Activated T-cell treated with anti-CD3 and anti-CD28 coated beads for 4 hours (primary cell): ENCODE measurements around the gene HMBS.
A peak's percentile ranks its signal among the peaks of the same experiment; 100 is the strongest.
"Not testable (repeated sequence)": the region's sequence is repeated elsewhere in the genome, so short reads cannot be mapped to it uniquely, and the experiment has no call there.

ENCODE experiments used
- DNase-seq: peaks from one replicate; pipeline ENCODE4 v3.0.0-alpha.2; 2020

HMBS gene

DNA sequence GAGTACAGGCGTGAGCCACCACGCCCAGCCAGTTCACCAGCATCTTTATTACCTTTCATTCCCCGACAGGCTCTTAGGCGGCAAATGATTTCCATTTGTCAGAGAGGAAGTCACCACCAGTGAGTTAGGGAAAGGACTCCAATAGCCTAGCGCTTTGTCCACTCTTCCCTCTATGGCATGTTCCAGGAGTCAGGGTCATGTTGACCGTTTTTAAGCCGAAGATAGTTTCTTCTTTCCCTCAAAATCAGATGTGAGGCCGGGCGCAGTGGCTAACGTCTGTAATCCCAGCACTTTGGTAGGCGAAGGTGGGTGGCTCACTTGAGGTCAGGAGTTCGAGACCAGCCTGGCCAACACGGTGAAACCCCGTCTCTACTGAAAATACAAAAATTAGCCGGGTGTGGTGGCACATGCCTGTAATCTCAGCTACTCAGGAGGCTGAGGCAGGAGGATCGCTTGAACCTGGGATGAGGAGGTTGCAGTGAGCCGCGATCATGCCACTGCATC, 18.5 kb downstream of the HMBS start:
- not testable (repeated sequence) for DNase-seq

DNA sequence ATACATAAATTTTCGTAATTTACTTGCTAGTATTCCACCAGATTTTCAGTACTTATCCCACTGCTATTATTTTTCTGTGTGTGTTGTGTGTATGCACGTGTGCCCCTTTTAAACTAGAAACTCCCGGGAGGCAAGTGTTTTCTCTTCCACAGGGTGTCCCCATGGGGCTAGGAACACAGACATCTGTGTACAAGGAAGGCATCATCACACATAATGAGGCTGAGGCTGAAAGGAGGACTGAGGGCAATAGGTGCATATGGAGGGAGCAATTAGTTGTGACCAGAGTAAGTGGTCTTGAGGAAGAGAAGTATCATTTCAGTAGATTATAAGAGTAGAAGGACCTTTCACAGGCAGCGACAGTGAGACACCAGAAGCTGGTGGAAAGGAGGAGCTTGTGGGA, 19.1 kb downstream of the HMBS start:
- DNase-seq = no peak

DNA sequence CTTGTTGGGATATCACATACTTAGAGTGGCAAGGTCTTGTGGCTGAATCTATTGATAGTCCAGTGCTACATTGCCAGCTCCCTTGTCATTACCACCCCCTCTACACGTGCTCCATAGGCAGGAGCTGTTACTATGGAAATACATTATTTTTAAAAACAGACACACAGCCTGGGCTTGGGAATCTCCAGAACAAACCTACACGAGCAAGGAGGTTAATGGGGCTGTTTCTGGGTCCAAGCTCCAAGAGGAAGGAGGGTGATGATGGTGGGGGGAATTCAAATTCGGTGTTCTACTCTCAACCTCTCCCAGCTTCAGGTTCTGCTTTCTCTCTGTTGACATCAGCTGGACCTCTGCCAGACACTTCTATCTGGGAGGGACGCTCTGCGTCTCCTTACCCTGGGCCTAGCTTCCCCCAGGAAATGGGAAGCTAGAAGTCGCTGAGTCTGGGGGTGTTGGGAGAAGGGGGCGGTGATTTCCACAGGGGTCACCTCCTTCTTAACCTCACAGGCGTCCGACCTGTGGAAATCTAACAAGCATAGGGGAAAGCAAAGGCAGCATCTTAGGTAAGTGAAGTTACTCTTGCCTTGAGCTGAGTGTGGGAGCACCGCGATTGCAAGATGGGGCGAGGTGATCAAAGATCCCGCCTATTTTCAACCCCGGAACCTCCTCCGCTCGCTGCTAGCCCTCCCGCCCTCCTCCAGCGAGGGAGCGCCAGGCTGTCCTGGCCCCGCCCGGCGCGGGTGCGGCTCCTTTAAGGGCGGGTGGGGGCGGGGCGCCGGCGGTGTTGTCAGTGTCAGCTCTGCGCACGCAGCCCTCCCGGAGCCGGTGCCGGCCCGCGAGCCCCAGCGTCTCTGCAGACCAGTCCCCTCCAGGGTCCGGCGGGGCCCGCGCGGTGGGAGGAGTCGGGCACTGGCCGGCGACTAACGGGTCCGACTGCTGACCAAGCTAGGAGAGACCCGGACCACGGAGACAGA, 22.2 kb downstream of the HMBS start, which contains the start of gene C2CD2L:
C2CD2L (plus strand) TSS at position 781 of the 974 bp plus-strand sequence. CDS start 398 bp downstream, outside the sequence.
- DNase-seq = peak; percentile 82

DNA sequence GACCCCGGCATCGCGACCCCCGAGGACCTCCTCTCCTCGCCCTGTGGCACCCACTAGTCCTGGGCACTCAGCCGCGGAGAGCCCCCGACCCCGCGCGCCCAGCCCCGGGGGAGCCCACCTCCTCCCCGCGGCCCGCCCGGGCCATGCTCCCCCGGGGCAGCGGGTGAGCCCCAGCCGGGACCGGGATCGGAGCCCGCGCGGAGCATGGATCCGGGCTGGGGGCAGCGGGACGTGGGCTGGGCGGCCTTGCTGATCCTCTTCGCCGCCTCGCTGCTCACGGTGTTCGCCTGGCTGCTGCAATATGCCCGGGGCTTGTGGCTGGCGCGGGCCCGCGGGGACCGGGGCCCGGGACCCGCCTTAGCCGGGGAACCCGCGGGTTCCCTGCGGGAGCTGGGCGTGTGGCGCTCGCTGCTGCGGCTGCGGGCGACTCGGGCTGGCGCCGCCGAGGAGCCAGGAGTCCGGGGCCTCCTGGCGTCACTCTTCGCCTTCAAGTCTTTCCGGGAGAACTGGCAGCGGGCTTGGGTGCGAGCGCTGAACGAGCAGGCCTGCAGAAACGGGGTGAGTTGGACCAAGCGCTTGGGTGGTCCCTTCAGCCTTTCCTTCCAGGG, 23.0 kb downstream of the HMBS start:
- no peak for DNase-seq

DNA sequence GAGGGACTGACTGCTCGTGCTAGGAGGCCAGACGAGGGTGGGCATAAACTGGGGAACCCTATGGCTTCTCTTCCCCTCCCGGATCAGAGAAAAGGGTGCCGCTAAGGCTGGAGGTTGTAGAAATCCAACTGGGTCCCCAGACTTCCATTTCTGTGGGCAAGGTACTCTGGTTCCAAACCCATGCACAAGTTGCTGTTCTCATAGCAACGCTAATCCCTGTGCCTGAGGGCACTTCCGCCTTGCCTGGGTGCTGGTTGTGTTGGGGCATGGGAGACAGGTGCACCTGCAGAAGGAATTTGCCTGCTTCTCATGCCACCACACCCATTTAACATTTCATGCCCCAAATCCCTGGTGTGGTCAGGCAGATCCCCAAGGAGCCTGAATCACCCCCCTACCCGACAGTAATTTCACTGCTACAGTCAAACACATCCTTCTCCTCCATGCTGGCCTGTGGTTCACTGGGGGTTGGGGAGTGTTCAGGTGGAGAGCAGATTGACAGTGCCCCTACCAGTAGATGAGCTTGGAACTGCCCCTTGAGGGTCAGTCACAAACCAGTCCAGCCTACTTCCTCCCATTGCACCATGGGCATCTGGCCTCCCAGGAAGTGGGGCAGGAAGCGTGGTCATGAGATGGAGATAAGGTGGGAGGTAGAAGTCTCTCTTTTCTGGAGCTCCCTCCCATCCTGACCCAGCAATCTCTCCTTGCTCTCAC, 23.6 kb downstream of the HMBS start:
- DNase-seq = no peak

DNA sequence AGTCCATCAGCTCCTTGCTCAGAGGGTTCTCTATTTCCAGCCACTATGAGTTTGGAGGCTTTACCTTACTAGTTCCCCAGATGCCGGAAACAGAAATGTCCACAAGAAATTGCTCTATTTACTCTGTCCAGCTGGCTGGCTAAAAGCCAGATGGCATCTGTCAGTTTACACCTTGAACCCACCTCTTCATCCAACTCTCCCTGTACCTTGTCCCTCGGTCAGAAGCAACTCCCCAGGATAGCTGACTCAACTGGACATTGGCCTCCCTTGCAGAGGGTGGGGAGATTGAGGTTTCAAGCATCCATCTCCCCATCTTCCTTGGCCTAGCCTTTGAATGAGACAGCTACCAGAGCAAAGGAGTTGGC, 24.2 kb downstream of the HMBS start:
- no peak for DNase-seq

DNA sequence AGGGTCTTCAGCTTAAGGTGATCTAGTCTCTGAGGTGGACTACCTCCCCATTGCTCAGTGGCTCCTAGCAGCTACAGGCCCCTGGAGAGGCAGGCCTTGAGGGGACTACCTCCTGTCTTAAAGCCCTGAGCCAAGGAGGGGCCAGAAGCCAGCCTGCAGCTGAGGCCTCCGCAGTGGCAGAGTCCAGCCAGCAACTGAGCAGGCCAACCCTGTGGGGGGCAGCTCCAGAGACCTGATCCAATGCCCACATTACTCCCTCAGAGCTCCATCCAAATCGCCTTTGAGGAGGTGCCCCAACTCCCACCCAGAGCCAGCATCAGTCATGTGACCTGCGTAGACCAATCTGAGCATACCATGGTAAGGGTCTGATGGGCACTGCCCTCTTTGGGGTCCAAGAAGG, 25.2 kb downstream of the HMBS start:
- DNase-seq = no peak

DNA sequence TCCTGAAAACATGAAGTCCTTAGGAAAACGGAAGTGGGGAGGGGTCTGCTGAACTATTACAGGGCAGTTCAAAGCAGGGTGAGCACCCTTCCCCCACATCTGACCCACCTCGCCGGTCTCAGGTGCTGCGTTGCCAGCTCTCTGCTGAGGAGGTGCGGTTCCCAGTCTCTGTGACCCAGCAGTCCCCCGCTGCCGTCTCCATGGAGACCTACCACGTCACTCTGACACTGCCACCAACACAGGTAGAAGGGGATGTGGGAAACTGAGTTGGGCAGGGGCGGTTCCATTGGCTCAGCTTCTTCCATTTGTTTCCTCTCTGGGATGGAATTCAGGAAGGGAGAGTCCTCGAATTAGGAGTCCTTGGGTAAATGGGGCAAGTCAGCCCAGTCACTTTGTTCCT, 25.8 kb downstream of the HMBS start:
- DNase-seq = no peak

DNA sequence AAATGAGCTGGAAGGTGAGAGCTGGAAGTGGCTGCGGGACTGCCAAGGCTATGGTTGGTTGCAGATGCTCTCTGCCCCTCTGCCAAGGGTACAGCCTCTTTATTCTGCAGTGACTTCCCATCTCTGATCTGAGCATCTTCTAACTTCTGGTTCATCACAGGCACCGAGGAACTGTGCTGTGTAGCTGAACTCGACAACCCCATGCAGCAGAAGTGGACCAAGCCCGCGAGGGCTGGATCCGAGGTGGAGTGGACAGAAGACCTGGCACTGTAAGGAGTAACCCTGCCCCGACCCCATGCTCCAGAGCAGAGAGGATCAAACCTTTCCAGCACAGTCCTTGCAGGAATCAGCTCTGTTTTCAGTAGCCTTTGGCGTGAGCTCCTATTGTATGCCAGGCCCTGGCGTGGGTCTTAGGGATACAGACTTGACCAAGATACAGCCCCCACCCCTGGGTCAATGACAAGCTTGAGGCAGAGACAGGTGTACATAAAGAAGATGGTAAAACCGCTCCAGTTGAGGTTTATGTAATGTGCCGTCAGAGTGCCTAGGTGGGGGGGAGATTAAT, 26.8 kb downstream of the HMBS start:
- no peak for DNase-seq

DNA sequence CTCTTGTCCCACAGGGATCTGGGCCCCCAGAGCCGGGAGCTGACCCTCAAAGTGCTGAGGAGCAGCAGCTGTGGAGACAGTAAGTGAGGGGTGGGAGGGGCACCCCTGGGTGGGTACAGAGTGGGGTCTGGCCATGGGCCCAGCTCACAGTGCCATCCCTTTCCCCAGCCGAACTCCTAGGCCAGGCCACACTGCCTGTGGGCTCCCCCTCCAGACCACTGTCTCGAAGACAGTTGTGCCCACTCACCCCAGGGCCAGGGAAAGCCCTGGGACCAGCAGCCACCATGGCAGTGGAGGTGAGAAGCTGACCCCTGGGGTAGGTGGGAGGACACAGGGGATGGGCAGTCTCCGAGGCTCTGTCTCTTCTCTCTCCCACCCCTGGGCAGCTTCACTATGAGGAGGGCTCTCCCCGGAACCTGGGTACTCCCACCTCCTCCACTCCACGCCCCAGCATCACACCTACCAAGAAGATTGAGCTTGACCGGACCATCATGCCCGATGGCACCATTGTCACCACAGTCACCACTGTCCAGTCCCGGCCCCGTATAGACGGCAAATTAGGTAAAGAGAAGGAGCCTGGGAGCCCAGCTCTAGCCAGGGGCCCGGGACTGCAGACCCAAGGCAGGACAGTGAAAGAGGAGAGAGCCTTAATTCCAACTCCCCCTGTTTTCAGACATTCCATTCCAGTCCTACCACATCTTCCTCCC, 27.8 kb downstream of the HMBS start:
- no peak for DNase-seq

DNA sequence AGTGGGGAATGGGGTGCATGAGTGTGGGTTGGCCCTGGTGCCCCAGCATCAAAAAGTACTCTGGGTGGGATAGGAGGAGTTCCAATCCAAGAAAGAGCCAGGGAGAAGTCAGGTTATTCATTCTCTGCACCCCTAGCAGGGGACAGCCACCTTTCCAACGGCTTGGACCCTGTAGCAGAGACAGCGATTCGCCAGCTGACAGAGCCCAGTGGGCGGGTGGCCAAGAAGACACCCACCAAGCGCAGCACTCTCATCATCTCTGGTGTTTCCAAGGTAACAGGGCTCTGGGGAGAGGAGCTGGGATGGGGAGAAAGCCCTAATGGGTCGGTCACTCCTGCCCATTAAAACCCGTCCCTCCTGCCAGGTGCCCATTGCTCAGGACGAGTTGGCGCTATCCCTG, 29.0 kb downstream of the HMBS start:
- no peak for DNase-seq

DNA sequence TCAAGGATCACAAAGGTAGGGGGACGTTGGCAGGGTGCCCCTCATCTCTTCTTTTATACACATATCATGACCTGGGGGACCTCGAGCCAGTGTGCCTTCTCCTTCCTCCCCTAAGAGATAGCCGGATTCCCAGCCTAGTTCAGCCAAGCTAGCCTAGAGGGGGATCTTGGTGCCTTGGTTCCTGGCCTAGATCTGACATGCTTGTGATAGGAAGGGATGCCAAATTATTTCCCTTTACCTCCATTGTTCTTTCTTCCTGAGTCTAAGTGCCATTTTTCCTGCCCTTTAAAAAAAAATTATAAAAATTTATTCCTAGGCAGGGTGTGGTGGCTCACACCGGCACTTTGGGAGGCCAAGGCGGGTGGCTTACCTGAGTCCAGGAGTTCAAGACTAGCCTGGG, 29.7 kb downstream of the HMBS start:
- DNase-seq = no peak

DNA sequence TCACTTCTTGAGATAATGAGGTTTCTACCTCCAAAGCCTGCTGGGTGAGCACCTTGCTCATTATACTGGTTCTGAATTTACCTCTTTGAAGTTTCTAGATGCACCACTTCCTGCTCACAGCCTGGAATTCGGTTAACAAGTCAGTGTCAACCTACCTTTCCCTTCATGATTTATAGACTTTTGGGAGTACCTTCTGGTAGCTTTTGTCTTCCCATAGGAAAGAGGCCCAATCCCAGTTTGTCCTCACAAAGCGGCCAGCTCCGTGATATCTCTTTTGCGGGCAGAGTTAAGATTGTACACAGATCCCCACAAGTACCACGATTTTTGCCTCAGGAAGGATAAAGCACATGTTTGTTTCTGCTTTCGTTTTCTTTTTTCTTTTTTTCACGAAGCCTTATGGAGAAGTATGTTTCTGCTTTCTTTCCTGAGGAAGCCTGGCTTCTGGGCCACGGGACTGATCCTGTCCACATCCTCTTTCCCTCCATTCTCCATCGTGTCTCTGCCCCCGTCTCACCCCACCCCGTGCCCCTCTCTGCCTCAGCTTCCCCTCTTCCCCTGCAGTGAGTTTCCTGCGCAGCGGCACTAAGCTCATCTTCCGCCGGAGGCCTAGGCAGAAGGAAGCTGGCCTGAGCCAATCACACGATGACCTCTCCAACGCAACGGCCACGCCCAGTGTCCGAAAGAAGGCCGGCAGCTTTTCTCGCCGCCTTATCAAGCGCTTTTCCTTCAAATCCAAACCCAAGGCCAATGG, 31.0 kb downstream of the HMBS start:
- DNase-seq = no peak

DNA sequence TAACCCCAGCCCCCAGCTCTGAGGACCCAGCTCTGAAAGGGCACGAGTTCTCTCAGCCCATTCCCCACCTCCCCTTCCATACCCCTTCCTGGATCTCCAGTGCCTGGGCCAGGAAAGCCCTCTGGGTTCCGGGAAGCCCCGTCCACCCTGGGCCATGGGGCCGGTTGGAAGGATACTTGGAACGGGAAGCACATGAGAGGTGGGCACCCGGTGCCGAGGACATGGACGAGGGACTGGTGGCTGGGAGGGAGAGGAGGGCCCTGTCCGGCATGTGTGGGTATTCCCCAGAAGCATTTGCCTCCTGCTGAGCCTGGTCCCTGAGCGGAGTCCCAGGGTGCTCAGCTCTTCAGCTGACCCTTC, 31.5 kb downstream of the HMBS start:
- no peak for DNase-seq

DNA sequence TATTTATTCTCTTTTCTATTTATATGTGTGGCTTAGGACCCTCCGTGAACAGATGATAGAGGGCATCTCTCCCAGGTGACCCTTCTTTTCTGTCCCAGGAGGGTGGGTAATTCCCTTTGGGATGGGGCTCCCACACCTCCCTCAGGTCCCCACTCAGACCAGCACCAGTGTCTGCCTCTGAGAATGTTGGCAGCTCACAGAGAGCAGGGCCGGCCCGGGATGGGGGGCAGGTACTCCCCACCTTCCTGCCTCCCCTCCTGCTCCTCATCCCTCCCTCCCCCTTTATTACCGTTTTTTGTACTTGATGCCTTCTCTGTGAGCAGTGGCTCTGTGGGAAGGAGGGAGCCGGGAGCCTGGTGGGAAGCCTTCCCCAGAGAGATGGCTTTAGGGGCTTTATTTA, 31.9 kb downstream of the HMBS start:
- no peak for DNase-seq

DNA sequence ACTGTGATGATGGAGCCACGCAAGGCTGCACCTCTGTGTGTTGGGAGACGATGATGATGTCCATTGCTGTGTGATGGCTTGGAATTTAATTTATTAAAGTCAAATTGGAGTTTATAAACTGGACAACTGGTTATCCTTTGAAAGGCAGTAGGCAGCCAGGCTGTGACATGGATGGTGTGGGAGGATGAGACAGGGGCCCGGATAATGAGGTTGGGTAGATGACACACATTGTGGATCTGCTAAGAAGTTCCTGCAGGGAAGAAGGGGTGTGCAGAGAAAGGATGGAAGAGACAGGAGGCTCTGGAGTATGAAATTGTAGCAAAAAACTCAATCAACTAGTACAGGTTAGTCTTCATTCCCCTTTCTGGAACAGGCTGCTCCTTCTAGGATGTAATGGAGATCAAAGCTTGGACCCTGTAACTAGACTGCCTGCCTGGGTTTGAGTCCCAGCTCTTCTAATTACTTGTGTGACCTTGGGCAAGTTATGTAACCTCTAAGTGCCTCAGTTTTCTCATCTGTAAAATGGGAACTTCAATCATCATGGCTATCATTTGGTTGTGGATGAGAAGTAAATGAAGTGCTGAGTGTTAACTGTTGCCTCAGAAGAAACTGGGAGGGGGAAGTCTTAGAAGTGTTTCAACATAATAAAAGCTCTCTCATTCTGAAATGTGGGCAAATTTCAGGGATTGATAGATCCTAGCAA, 32.5 kb downstream of the HMBS start:
- DNase-seq = no peak

DNA sequence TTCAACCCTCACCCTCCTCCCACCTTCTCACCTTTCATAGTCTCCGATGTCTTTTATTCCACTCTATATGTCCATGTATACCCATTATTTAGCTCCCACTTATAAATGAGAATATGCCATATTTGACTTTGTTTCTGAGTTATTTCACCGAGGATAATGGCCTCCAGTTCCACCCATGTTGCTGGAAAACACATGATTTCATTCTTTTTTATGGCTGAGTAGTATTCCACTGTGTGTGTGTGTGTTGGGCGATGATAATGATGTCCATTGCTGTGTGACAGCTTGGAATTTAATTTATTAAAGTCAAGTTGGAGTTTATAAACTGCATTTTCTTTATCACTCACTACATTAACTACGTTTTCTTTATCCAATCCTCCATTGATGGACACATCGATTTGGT, 33.5 kb downstream of the HMBS start:
- DNase-seq = no peak

DNA sequence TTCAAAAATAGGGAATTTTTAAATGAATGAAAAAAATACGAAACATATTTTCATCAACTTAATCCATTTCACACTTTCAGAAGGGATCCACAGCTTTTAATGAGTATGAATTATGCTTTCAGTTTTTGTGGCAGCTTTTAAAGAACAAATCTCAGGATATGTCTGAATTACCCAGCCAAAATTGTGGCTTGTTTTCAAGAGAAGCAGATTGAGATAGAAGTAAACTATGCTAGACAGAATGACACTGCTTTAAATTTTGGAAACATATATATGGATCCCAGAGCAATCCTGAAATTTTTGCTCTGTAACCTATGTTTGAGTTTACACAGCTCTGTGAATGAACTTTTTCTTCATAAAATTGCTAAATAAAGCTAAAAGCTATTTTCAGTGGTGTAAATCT, 34.3 kb downstream of the HMBS start:
- DNase-seq = no peak

DNA sequence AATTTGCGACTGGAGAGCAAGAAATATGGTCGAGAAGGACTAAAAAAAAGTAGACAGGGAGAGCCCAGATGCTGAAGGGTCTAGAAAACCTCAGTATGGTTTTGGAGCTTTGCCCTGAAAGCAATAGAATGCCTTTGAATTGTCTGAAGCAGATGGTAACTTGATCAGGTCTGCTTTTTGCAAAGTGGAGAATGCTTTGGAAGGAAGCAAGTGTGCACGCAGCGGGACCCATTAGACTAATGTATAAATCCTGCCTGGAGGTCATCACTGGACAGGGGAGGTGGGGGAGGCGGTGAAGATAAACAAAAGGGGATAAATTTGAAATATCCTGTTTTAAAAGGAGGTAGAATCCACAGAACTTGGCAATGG, 35.9 kb downstream of the HMBS start:
- no peak for DNase-seq

DNA sequence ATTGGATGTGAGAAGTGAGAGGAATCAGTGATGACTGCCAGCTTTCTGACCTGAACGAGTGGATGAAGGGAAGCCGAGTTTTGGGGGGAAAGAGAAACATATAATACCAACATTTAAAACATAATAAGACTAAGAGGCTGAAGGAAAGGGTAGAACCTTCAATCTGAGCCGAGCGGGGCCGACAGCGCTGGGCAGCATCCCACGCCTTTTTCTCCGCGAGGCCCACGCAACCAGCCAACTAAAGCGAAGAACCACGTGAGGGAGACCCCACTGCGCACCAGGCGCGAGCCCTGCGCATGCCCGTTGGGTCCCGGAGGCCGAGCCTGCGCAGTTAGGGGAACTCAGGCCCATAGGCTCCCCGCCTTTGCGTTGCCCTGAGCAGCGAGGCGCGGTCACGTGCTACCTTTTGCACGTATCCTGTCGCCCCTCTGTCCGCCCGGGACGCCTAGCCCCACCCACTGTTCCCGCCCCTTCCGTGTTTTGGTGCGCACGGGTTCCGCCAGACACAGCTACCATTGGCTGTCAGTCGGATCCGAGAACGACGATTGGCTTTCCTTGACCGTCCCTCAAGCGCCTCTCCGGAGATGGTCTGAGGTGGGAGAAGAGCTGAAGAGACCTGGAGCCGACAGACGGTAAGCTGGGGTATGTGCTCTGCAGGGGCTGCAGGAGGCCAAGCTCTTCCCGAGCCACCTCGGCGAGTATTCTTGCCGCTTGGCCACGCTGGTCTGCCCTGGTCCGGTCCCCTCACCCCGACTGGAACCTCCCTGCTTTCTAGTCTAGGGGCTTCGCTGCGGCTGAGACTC, 36.5 kb downstream of the HMBS start, which contains the start of gene HINFP:
HINFP (plus strand) TSS at position 573 of the 803 bp plus-strand sequence. CDS start 5,365 bp downstream, outside the sequence.
- DNase-seq = peak; percentile 100
